22Rv1 (cell line): ENCODE measurements around the gene MTERF1.

Source experiments
- ZFX ChIP-seq: fragments of 450-650 bp; IDR thresholded peaks from 2 replicates; pipeline ENCODE4 v1.6.1; 2017; ENCODE audit warnings: antibody characterized with exemption, borderline replicate concordance
- TF ChIP-seq, protein P1 (sequence below): fragments of 450-650 bp; IDR thresholded peaks from 2 replicates; pipeline ENCODE4 v1.5.1; 2017; ENCODE audit warnings: mild to moderate bottlenecking

DNA sequence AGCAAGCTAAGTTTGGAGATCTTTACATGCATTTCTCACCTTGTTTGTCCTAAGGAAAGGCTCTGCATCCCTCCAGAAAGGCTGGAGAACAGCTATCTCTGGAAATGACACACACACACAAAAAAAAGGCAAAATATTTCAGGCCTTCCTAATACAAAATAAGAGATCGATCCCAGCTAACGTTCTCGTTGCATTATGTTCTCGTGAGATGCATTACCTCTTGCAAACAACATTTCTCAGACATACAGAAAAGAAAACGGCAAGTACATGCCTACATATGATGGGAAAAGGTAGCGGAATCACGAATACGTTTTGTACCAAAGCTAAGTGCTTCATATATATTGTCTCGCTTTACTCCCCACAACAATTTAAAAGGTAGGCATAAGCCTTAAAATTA is 488 bp downstream of the MTERF1 start:
- TF ChIP-seq, protein P1, sequence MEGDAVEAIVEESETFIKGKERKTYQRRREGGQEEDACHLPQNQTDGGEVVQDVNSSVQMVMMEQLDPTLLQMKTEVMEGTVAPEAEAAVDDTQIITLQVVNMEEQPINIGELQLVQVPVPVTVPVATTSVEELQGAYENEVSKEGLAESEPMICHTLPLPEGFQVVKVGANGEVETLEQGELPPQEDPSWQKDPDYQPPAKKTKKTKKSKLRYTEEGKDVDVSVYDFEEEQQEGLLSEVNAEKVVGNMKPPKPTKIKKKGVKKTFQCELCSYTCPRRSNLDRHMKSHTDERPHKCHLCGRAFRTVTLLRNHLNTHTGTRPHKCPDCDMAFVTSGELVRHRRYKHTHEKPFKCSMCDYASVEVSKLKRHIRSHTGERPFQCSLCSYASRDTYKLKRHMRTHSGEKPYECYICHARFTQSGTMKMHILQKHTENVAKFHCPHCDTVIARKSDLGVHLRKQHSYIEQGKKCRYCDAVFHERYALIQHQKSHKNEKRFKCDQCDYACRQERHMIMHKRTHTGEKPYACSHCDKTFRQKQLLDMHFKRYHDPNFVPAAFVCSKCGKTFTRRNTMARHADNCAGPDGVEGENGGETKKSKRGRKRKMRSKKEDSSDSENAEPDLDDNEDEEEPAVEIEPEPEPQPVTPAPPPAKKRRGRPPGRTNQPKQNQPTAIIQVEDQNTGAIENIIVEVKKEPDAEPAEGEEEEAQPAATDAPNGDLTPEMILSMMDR = no peak
- TF ChIP-seq ZFX = no peak
